GM18526 (cell line): ENCODE results near the gene SRGAP3.

Source experiments
- POLR2A ChIP-seq: IDR thresholded peaks from 3 replicates; pipeline ENCODE4 v1.6.1; 2011; ENCODE audit not compliant: insufficient read length; ENCODE audit errors: extremely low read depth

The SRGAP3 gene

GRCh38 chr3:9067352-9067975 is 182.0 kb downstream of the SRGAP3 start:
- no peak for TF ChIP-seq POLR2A

GRCh38 chr3:9066775-9067174 is 182.7 kb downstream of the SRGAP3 start:
- no peak for TF ChIP-seq POLR2A

GRCh38 chr3:9066141-9066540 is 183.3 kb downstream of the SRGAP3 start:
- no peak for TF ChIP-seq POLR2A

- TF ChIP-seq POLR2A = no peak
These were observed 184.6 kb downstream of the SRGAP3 start for GRCh38 chr3:9064850-9065249.

- no peak for TF ChIP-seq POLR2A
These were observed 185.2 kb downstream of the SRGAP3 start for GRCh38 chr3:9064251-9064650.

GRCh38 chr3:9062570-9062969 is 186.9 kb downstream of the SRGAP3 start:
- TF ChIP-seq POLR2A = no peak

- TF ChIP-seq POLR2A = no peak
These were observed 187.8 kb downstream of the SRGAP3 start for GRCh38 chr3:9061634-9062033.

GRCh38 chr3:9059489-9060400 is 189.7 kb downstream of the SRGAP3 start:
- no peak for TF ChIP-seq POLR2A

- no peak for TF ChIP-seq POLR2A
These were observed 192.9 kb downstream of the SRGAP3 start for GRCh38 chr3:9056581-9056980.

- no peak for TF ChIP-seq POLR2A
These were observed 201.7 kb downstream of the SRGAP3 start for GRCh38 chr3:9047452-9048346.

- no peak for TF ChIP-seq POLR2A
These were observed 204.1 kb downstream of the SRGAP3 start for GRCh38 chr3:9045371-9045770.

- TF ChIP-seq POLR2A = no peak
These were observed 206.4 kb downstream of the SRGAP3 start for GRCh38 chr3:9043063-9043462.

- TF ChIP-seq POLR2A = no peak
These were observed 207.8 kb downstream of the SRGAP3 start for GRCh38 chr3:9041626-9042025.

GRCh38 chr3:9040996-9041395 is 208.4 kb downstream of the SRGAP3 start:
- TF ChIP-seq POLR2A = no peak

GRCh38 chr3:9037144-9037711 is 212.2 kb downstream of the SRGAP3 start:
- no peak for TF ChIP-seq POLR2A
